Neural cell (in vitro differentiated cells): ENCODE results near the gene TMPRSS6.

Experiments
- POLR2AphosphoS5 ChIP-seq: IDR thresholded peaks from 2 replicates; pipeline ENCODE4 v1.6.1; 2012
- RAD21 ChIP-seq: fragments of 450-650 bp; conservative IDR thresholded peaks from 2 replicates; pipeline ENCODE4 v1.6.1; 2014; ENCODE audit warnings: antibody characterized with exemption, mild to moderate bottlenecking, moderate library complexity
- TAF1 ChIP-seq: IDR thresholded peaks from 2 replicates; pipeline ENCODE4 v1.6.1; 2012; ENCODE audit warnings: low read depth
- TF ChIP-seq, protein P1 (sequence below): fragments of 450-650 bp; IDR thresholded peaks from 2 replicates; pipeline ENCODE4 v1.5.1; 2014; ENCODE audit warnings: antibody characterized with exemption, mild to moderate bottlenecking, moderate library complexity; ENCODE audit not compliant: poor library complexity, severe bottlenecking
- TF ChIP-seq, protein P2 (sequence below): IDR thresholded peaks from 2 replicates; pipeline ENCODE4 v1.6.1; 2012; ENCODE audit warnings: borderline replicate concordance

GRCh38 chr22:37079158-37079557 is 30.4 kb downstream of the TMPRSS6 start:
- TF ChIP-seq, protein P1, sequence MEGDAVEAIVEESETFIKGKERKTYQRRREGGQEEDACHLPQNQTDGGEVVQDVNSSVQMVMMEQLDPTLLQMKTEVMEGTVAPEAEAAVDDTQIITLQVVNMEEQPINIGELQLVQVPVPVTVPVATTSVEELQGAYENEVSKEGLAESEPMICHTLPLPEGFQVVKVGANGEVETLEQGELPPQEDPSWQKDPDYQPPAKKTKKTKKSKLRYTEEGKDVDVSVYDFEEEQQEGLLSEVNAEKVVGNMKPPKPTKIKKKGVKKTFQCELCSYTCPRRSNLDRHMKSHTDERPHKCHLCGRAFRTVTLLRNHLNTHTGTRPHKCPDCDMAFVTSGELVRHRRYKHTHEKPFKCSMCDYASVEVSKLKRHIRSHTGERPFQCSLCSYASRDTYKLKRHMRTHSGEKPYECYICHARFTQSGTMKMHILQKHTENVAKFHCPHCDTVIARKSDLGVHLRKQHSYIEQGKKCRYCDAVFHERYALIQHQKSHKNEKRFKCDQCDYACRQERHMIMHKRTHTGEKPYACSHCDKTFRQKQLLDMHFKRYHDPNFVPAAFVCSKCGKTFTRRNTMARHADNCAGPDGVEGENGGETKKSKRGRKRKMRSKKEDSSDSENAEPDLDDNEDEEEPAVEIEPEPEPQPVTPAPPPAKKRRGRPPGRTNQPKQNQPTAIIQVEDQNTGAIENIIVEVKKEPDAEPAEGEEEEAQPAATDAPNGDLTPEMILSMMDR, result no peak
- TF ChIP-seq POLR2AphosphoS5 (no peak), TAF1 (no peak), RAD21 (no peak)
- TF ChIP-seq, protein P2, sequence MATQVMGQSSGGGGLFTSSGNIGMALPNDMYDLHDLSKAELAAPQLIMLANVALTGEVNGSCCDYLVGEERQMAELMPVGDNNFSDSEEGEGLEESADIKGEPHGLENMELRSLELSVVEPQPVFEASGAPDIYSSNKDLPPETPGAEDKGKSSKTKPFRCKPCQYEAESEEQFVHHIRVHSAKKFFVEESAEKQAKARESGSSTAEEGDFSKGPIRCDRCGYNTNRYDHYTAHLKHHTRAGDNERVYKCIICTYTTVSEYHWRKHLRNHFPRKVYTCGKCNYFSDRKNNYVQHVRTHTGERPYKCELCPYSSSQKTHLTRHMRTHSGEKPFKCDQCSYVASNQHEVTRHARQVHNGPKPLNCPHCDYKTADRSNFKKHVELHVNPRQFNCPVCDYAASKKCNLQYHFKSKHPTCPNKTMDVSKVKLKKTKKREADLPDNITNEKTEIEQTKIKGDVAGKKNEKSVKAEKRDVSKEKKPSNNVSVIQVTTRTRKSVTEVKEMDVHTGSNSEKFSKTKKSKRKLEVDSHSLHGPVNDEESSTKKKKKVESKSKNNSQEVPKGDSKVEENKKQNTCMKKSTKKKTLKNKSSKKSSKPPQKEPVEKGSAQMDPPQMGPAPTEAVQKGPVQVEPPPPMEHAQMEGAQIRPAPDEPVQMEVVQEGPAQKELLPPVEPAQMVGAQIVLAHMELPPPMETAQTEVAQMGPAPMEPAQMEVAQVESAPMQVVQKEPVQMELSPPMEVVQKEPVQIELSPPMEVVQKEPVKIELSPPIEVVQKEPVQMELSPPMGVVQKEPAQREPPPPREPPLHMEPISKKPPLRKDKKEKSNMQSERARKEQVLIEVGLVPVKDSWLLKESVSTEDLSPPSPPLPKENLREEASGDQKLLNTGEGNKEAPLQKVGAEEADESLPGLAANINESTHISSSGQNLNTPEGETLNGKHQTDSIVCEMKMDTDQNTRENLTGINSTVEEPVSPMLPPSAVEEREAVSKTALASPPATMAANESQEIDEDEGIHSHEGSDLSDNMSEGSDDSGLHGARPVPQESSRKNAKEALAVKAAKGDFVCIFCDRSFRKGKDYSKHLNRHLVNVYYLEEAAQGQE, result no peak
